Heart right ventricle (tissue), 16 donors: Measurements from ENCODE around the gene OLIG1. TPM values are rescaled to one million over a fixed set of nuclear protein-coding genes. Genes with fewer than 3 reads are reported as not detected.

ENCODE experiments used
- ATAC-seq, 8 donors: fragments of 200-7000 bp; cut with Tn5 transposase; one replicate each; pipeline ENCODE4 v1.9.1; 2020; ENCODE audit warnings: mild to moderate bottlenecking in 8 of 8, moderate library complexity in 8 of 8, moderate number of reproducible peaks in 1 of 8
- DNase-seq, 2 donors: peaks; one replicate each; pipeline ENCODE4 v3.0.0-alpha.2; 2020
- H3K27ac ChIP-seq, 10 donors: fragments of 200-600 bp; sonication (generic) in 2 of 10; one replicate each; pipeline versions ENCODE4 v1.5.0 to v1.8.0; 2020 to 2022; ENCODE audit warnings: mild to moderate bottlenecking in 3 of 10
- H3K27me3 ChIP-seq, 7 donors: fragments of 200-600 bp; one replicate each; pipeline ENCODE4 v1.8.0; 2021 to 2022; ENCODE audit warnings: mild to moderate bottlenecking in 2 of 7
- H3K36me3 ChIP-seq, 9 donors: fragments of 200-600 bp; sonication (generic) in 1 of 9; one replicate each; pipeline versions ENCODE4 v1.5.0 to v1.8.0; 2020 to 2022; ENCODE audit warnings: mild to moderate bottlenecking in 2 of 9
- H3K4me1 ChIP-seq, 9 donors: fragments of 200-600 bp; sonication (generic) in 1 of 9; one replicate each; pipeline versions ENCODE4 v1.5.0 to v1.8.0; 2020 to 2022; ENCODE audit warnings: mild to moderate bottlenecking in 4 of 9
- H3K4me3 ChIP-seq, 10 donors: fragments of 200-600 bp; sonication (generic) in 2 of 10; one replicate each; pipeline versions ENCODE4 v1.5.0 to v1.8.0; 2020 to 2022; ENCODE audit warnings: mild to moderate bottlenecking in 7 of 10, moderate library complexity in 2 of 10
- H3K9me3 ChIP-seq, 11 donors: fragments of 200-600 bp in 10 of 11; sonication (generic) in 2 of 11; one replicate each; pipeline versions ENCODE4 v1.5.0 to v1.8.0; 2013 to 2022; ENCODE audit warnings: mild to moderate bottlenecking in 2 of 11, control low read depth in 1 of 11, moderate library complexity in 1 of 11
- CTCF ChIP-seq, 9 donors: fragments of 200-600 bp; sonication (generic) in 2 of 9; IDR thresholded peaks; one replicate each; pipeline versions ENCODE4 v1.5.0 to v1.8.0; 2021 to 2022; ENCODE audit warnings: antibody characterized with exemption in 9 of 9, mild to moderate bottlenecking in 5 of 9, moderate library complexity in 1 of 9
- WGBS, 2 donors: extraction: QIAGEN DNeasy Blood & Tissue Kit; methylation state at CpG; one replicate each; pipeline ENCODE4 v1.1.7; 2013; ENCODE audit warnings: inconsistent platforms in 1 of 2; 5-methylcytosine and 5-hydroxymethylcytosine counted together
- intact Hi-C, 10 donors: fragments of 100-400 bp; cut with DNase I; formaldehyde crosslinking; loops; one replicate each; pipeline versions ENCODE4 v1.11.1 to v1.14.2; 2022
- polyA plus RNA-seq, 2 donors: library from polyadenylated mRNA; stranded (reverse); fragments of 200-250 nt; gene quantifications; one replicate each; pipeline ENCODE4 v1.2.3, GENCODE V29; 2013
- total RNA-seq, 10 donors: library from RNA; stranded (reverse); fragmentation: NEBNext Ultra II Directional in 3 of 10; extraction: Animal tissue kit (Norgen Biotek cat#: 25700) in 3 of 10; gene quantifications; one replicate each; pipeline versions ENCODE4 v1.2.1 to v1.2.4, GENCODE V29; 2021 to 2023
- donor health status: Arrhythmogenic right ventricular cardiomyopathy.
- donor health status: ischemic (EF 13 %, LVEDD 7.1; RV severe dilation, severe dysfunction).
- donor health status: healthy with polysubstance abuse.
- donor health status: DM: no; HTN: yes; CAD: no.
- donor health status: DM: no; HTN: no; CAD: no.
- donor health status: ischemic (EF 25% LVEDD 6.9; RV normal size, moderate dysfunction).
- donor health status: ischemic (EF 25% LVEDD 5.7; RV mildly dilated, moderate dysfunction).
- donor health status: healthy.
- donor health status: DM: yes; HTN: yes; CAD: no.
- donor health status: Ischemic cardiomyopathy.
- donor health status: ischemic (EF 35%, LVEDD 5.7; RV mildly dilated, moderate dysfunction).
- donor health status: nonischemic (EF 11% LVEDD 7.7; RV severe dilation, severe dysfunction).
- donor health status: DM: yes; HTN: yes; CAD: no.
- donor health status: PGD.
- donor health status: ischemic (EF 29% LVEDD 5.4; RV normal size, mild dysfunction).
- donor health status: nonischemic (EF 23%, LVEDD 6.1; RV moderate dilation, normal function).

OLIG1 gene
- total and polyA plus RNA-seq, 12 donors = 0.09 to 0.49 (median 0.12) TPM; not detected in 8

- no peak for ATAC-seq
- Histone ChIP-seq H3K27me3 (peaks cover 0 to 93% (median 48%) of the 10 kb centered on the region in 7 donors), H3K4me3 (no peak overlapping the region), H3K36me3 (no peaks in the 10 kb centered on the region), H3K4me1 (peaks cover 0 to 6% (median 0%) of the 10 kb centered on the region in 9 donors), H3K27ac (no peak overlapping the region), H3K9me3 (no peaks in the 10 kb centered on the region)
- 69 to 74% methylated on average over 16 of the region's 16 CpGs for WGBS, 2 donors
- DNase-seq = no peak
- intact Hi-C loops = no loop called here
- TF ChIP-seq CTCF (IDR thresholded peaks at IDR 0.05) = no peak
These were observed 47.4 kb downstream of the OLIG1 start for GRCh38 chr21:33117101-33117888.

Other genes starting within 250 kb of the OLIG1 start
- gene OLIG2, start 44.2 kb upstream of the OLIG1 start, total RNA-seq = not detected
- gene OLIG2, start 44.2 kb upstream of the OLIG1 start, polyA plus RNA-seq = not detected
- gene IFNAR2, start 159.8 kb downstream of the OLIG1 start, total RNA-seq = 10 to 100 TPM in 6 of 10 donors, 1 to 10 TPM in 4; 6.7 to 22.9 (median 10.4) TPM
- gene IFNAR2, start 159.8 kb downstream of the OLIG1 start, polyA plus RNA-seq = 10 to 100 TPM; 10.3 to 14.3 TPM
- 10 to 100 TPM in 1 of 10 donors, 1 to 10 TPM in 9; 4.1 to 16.8 (median 6.9) TPM for gene IL10RB, start 196.2 kb downstream of the OLIG1 start, total RNA-seq
- 10 to 100 TPM; 11.9 to 12.1 TPM for gene IL10RB, start 196.2 kb downstream of the OLIG1 start, polyA plus RNA-seq